Tibial nerve (tissue), 4 donors: Measurements from ENCODE around the gene DEPDC1B.

Experiments used
- EP300 ChIP-seq, 2 donors: sonication (generic); formaldehyde crosslinking; IDR thresholded peaks; one replicate each; pipeline ENCODE4 v1.6.1; 2017; ENCODE audit warnings: antibody characterized with exemption in 2 of 2, mild to moderate bottlenecking in 1 of 2
- POLR2A ChIP-seq, 2 donors: fragments of 450-650 bp; IDR thresholded peaks; one replicate each; pipeline ENCODE4 v1.6.1; 2017; ENCODE audit warnings: antibody characterized with exemption in 2 of 2, mild to moderate bottlenecking in 2 of 2, moderate library complexity in 2 of 2
- TF ChIP-seq, protein P1 (sequence below), 5 experiments: fragments of 200-600 bp in 3 of 5; fragments of 450-650 bp in 2 of 5; sonication (generic) in 3 of 5; IDR thresholded peaks; one replicate each; pipeline ENCODE4 v1.5.1; 2016 to 2019; ENCODE audit warnings: antibody characterized with exemption in 5 of 5, mild to moderate bottlenecking in 3 of 5, moderate library complexity in 2 of 5

DNA sequence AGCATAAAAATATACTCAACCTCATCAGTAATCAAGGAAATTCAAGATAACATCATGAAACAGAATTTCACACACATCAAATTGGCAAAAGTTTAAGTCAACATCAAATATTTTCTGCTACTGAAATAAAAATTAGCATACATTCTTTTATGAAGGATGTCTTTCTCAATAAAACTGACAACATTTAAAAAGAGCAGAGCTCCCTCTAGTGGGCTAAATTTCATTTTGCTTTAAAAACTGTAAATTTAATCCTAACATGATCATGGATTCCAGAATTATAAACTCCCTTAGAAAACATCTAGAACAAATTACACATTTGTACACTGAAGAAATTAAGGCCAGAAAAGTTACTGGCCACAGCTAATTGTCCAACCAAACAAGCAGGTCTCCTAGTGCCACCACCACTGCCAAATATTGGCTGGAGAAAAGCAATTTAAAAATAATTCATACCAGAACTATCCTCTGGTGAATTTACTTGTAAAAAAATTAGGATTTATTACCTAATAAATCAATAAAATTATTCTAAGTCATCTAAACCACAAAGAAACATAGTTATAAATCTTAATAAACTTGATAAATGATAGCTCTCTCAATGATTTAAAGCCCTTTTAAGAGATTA, 31.2 kb downstream of the DEPDC1B start:
- no peak for TF ChIP-seq POLR2A (IDR thresholded peaks at IDR 0.05)
- TF ChIP-seq, protein P1, sequence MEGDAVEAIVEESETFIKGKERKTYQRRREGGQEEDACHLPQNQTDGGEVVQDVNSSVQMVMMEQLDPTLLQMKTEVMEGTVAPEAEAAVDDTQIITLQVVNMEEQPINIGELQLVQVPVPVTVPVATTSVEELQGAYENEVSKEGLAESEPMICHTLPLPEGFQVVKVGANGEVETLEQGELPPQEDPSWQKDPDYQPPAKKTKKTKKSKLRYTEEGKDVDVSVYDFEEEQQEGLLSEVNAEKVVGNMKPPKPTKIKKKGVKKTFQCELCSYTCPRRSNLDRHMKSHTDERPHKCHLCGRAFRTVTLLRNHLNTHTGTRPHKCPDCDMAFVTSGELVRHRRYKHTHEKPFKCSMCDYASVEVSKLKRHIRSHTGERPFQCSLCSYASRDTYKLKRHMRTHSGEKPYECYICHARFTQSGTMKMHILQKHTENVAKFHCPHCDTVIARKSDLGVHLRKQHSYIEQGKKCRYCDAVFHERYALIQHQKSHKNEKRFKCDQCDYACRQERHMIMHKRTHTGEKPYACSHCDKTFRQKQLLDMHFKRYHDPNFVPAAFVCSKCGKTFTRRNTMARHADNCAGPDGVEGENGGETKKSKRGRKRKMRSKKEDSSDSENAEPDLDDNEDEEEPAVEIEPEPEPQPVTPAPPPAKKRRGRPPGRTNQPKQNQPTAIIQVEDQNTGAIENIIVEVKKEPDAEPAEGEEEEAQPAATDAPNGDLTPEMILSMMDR (IDR thresholded peaks at IDR 0.05): peak; percentile 31 to 53 (median 51)
- no peak for TF ChIP-seq EP300 (IDR thresholded peaks at IDR 0.05)
